Hematopoietic multipotent progenitor cell treated with erythropoietin and hydrocortisone succinate and interleukin-3 and kit ligand, for 17 days (in vitro differentiated cells): Measurements from ENCODE around the gene PES1.
"Not testable (repeated sequence)": the region's sequence is repeated elsewhere in the genome, so short reads cannot be mapped to it uniquely, and the experiment has no call there.

Source experiments
- DNase-seq: peaks from one replicate; pipeline ENCODE4 v3.0.0-alpha.2; 2015; ENCODE audit warnings: low spot score

Gene PES1

GRCh38 chr22:30574095-30574981 lies 17.4 kb downstream of the PES1 start, which contains the start of gene GAL3ST1:
TSS of gene GAL3ST1 (minus strand) at chr22:30574665. CDS start at chr22:30557392, 17,273 bp downstream.
- DNase-seq, result no peak

- DNase-seq, result no peak
Observed at GRCh38 chr22:30573594-30574094, 18.1 kb downstream of the PES1 start.

- DNase-seq, result no peak
Observed at GRCh38 chr22:30572840-30573593, 18.7 kb downstream of the PES1 start.

GRCh38 chr22:30572210-30572609 lies 19.5 kb downstream of the PES1 start:
- DNase-seq, result no peak

GRCh38 chr22:30569674-30570202 lies 22.0 kb downstream of the PES1 start:
- no peak for DNase-seq

- DNase-seq, result no peak
Observed at GRCh38 chr22:30568137-30568805, 23.4 kb downstream of the PES1 start.

GRCh38 chr22:30567277-30567676 lies 24.4 kb downstream of the PES1 start:
- DNase-seq, result not testable (repeated sequence)

- no peak for DNase-seq
Observed at GRCh38 chr22:30566125-30566524, 25.6 kb downstream of the PES1 start.

GRCh38 chr22:30565341-30565740 lies 26.4 kb downstream of the PES1 start:
- DNase-seq, result no peak

GRCh38 chr22:30564761-30565119 lies 27.0 kb downstream of the PES1 start:
- no peak for DNase-seq

- DNase-seq, result peak; percentile 29
Observed at GRCh38 chr22:30564045-30564760, 27.5 kb downstream of the PES1 start.

- DNase-seq, result peak; percentile 64
Observed at GRCh38 chr22:30562366-30562765, 29.3 kb downstream of the PES1 start.

GRCh38 chr22:30561402-30562189 lies 30.1 kb downstream of the PES1 start:
- DNase-seq, result peak; percentile 37

- DNase-seq, result peak; percentile 49
Observed at GRCh38 chr22:30560643-30561202, 31.0 kb downstream of the PES1 start.

- DNase-seq, result no peak
Observed at GRCh38 chr22:30559889-30560288, 31.8 kb downstream of the PES1 start.

GRCh38 chr22:30557243-30557642 lies 34.5 kb downstream of the PES1 start:
- no peak for DNase-seq

- DNase-seq, result peak; percentile 31
Observed at GRCh38 chr22:30556388-30556787, 35.3 kb downstream of the PES1 start.

- DNase-seq, result no peak
Observed at GRCh38 chr22:30555282-30556210, 36.2 kb downstream of the PES1 start.

- no peak for DNase-seq
Observed at GRCh38 chr22:30553971-30554370, 37.7 kb downstream of the PES1 start.
